ENCODE measurements around the gene EIF2S2. TPM values are rescaled to one million over a fixed set of nuclear protein-coding genes. Genes with fewer than 3 reads are reported as not detected.

Gene EIF2S2
- total RNA-seq, 1 experiment from 2014 or later: 121 TPM

DNA sequence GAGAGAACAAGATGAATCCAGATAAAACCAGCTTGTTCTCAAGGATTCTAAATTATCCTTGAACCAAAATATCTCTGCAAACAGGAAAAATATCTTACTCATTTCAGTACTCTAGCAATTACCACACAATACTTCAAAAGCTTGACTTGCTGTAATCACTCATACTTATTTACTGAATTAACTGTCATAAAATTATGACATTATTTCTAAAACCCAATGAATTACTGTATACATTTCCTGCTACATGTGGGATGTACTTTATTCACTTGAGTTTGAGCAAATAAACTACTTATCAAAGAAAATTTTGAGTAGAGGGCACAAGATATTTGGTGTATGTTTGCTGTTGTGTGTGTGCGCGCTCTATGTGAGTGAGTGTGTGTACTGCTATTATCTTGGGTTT, 9.7 kb downstream of the EIF2S2 start:
- peaks cover 100% of the 10 kb centered on the region for H3K79me2 ChIP-seq (ENCODE audit: insufficient read depth, low read length)
- H3K4me1 ChIP-seq (ENCODE audit: control insufficient read depth in 1 of 2, insufficient read depth in 2 of 2, low read length in 2 of 2): no peaks in the 10 kb centered on the region
- intact Hi-C loops (cut with micrococcal nuclease): no loop called here
- DNase-seq (ENCODE audit: low read depth, low spot score) (no peak), ATAC-seq (no peak)
- TSS peak; percentile 3 for BruUV-seq (replicated peaks)
- no peak overlapping the region for H3K9ac ChIP-seq (ENCODE audit: low read length)
- TF ChIP-seq SP1 (IDR thresholded peaks at IDR 0.05; ENCODE audit: low read depth) (no peak), RAD21 (IDR thresholded peaks at IDR 0.05; ENCODE audit: low read depth) (no peak), POLR2AphosphoS5 (IDR thresholded peaks at IDR 0.05; ENCODE audit: low read depth, low read length) (no peak)
- TF ChIP-seq, protein P1, sequence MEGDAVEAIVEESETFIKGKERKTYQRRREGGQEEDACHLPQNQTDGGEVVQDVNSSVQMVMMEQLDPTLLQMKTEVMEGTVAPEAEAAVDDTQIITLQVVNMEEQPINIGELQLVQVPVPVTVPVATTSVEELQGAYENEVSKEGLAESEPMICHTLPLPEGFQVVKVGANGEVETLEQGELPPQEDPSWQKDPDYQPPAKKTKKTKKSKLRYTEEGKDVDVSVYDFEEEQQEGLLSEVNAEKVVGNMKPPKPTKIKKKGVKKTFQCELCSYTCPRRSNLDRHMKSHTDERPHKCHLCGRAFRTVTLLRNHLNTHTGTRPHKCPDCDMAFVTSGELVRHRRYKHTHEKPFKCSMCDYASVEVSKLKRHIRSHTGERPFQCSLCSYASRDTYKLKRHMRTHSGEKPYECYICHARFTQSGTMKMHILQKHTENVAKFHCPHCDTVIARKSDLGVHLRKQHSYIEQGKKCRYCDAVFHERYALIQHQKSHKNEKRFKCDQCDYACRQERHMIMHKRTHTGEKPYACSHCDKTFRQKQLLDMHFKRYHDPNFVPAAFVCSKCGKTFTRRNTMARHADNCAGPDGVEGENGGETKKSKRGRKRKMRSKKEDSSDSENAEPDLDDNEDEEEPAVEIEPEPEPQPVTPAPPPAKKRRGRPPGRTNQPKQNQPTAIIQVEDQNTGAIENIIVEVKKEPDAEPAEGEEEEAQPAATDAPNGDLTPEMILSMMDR (IDR thresholded peaks at IDR 0.05 in 2 of 3, conservative IDR thresholded peaks at IDR 0.05 in 1 of 3; ENCODE audit: borderline replicate concordance in 1 of 3, insufficient read depth in 1 of 3, low read depth in 2 of 3, low read length in 2 of 3): no peak
- no peaks in the 10 kb centered on the region for H3K9me2 ChIP-seq (ENCODE audit: insufficient read depth)
- H3K4me3 ChIP-seq (replicated peaks in 1 of 2; ENCODE audit: low read depth in 1 of 2, low read length in 2 of 2): no peak overlapping the region
- H3K27me3 ChIP-seq (ENCODE audit: insufficient read depth, low read length): no peaks in the 10 kb centered on the region
- CTCF ChIA-PET: no interaction called here
- POLR2A ChIA-PET: interaction anchor here (1.2 kb wide), 1 partner anchor 10 kb away, joined by 4 read pairs; the partner anchor contains the start of gene EIF2S2
- H3K27ac ChIP-seq (ENCODE audit: low read depth, low read length): no peak overlapping the region
- H3K4me2 ChIP-seq (ENCODE audit: low read length): no peak overlapping the region
- peaks cover 54 to 58% of the 10 kb centered on the region in 2 experiments for H3K36me3 ChIP-seq (ENCODE audit: control insufficient read depth in 1 of 2, insufficient read depth in 2 of 2, low read length in 2 of 2)
- H2AFZ ChIP-seq (ENCODE audit: low read depth, low read length, poor library complexity, severe bottlenecking): no peak overlapping the region
- H3K9me3 ChIP-seq (ENCODE audit: control insufficient read depth in 1 of 2, insufficient read depth in 1 of 2, low read depth in 1 of 2, low read length in 2 of 2): no peaks in the 10 kb centered on the region
- peaks cover 31% of the 10 kb centered on the region; the same call in 1 of the 2 replicates for H4K20me1 ChIP-seq (ENCODE audit: insufficient read depth)
- RAD21 ChIA-PET (ENCODE audit: low non-redundant PET in 1 of 2, low total read pairs in 2 of 2, uncharacterized antibody in 2 of 2, unreplicated experiment in 2 of 2): no interaction called here

DNA sequence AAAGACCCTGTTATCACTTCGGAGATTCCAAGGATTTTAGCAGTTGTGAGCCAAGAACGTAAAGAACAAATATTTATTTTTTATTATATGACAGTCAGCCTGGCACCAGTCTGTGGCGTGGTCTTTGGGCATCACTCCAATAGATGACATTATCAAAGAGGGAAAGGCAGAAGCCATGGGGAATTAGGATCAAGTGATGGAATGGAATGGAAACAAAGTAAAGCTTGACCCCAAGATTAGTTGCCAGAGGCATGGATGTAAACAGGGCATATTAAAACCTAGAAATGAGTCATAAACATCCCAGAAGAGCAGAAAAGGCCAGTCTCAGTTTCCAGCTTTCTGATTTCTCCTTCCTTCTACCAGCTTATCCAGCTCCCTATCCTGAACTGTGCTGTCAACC, 11.5 kb downstream of the EIF2S2 start:
- CTCF ChIA-PET: no interaction called here
- Histone ChIP-seq H4K20me1 (ENCODE audit: insufficient read depth) (peaks cover 29% of the 10 kb centered on the region; the same call in 1 of the 2 replicates), H3K9me2 (ENCODE audit: insufficient read depth) (no peaks in the 10 kb centered on the region), H3K4me3 (replicated peaks in 1 of 2; ENCODE audit: low read depth in 1 of 2, low read length in 2 of 2) (no peak overlapping the region), H3K79me2 (ENCODE audit: insufficient read depth, low read length) (peaks cover 100% of the 10 kb centered on the region), H2AFZ (ENCODE audit: low read depth, low read length, poor library complexity, severe bottlenecking) (no peak overlapping the region), H3K9ac (ENCODE audit: low read length) (no peak overlapping the region), H3K36me3 (ENCODE audit: control insufficient read depth in 1 of 2, insufficient read depth in 2 of 2, low read length in 2 of 2) (peaks cover 69 to 71% of the 10 kb centered on the region in 2 experiments), H3K27ac (ENCODE audit: low read depth, low read length) (no peak overlapping the region), H3K4me1 (ENCODE audit: control insufficient read depth in 1 of 2, insufficient read depth in 2 of 2, low read length in 2 of 2) (no peaks in the 10 kb centered on the region), H3K9me3 (ENCODE audit: control insufficient read depth in 1 of 2, insufficient read depth in 1 of 2, low read depth in 1 of 2, low read length in 2 of 2) (no peaks in the 10 kb centered on the region), H3K27me3 (ENCODE audit: insufficient read depth, low read length) (no peaks in the 10 kb centered on the region), H3K4me2 (ENCODE audit: low read length) (no peak overlapping the region)
- POLR2A ChIA-PET: interaction anchor here (1.6 kb wide), 1 partner anchor 12 kb away, joined by 6 read pairs; the partner anchor contains the start of gene EIF2S2
- TF ChIP-seq ELF1 (IDR thresholded peaks at IDR 0.05; ENCODE audit: borderline replicate concordance, low read depth): no peak
- no peak for TF ChIP-seq CBX3 (IDR thresholded peaks at IDR 0.05; ENCODE audit: low read depth)
- no peak for TF ChIP-seq CEBPB (IDR thresholded peaks at IDR 0.05; ENCODE audit: low read depth)
- no peak for TF ChIP-seq ZNF274 (IDR thresholded peaks at IDR 0.05; ENCODE audit: low read depth, low read length)
- no peak for TF ChIP-seq EGR1 (IDR thresholded peaks at IDR 0.05; ENCODE audit: low read depth)
- TF ChIP-seq, protein P2, sequence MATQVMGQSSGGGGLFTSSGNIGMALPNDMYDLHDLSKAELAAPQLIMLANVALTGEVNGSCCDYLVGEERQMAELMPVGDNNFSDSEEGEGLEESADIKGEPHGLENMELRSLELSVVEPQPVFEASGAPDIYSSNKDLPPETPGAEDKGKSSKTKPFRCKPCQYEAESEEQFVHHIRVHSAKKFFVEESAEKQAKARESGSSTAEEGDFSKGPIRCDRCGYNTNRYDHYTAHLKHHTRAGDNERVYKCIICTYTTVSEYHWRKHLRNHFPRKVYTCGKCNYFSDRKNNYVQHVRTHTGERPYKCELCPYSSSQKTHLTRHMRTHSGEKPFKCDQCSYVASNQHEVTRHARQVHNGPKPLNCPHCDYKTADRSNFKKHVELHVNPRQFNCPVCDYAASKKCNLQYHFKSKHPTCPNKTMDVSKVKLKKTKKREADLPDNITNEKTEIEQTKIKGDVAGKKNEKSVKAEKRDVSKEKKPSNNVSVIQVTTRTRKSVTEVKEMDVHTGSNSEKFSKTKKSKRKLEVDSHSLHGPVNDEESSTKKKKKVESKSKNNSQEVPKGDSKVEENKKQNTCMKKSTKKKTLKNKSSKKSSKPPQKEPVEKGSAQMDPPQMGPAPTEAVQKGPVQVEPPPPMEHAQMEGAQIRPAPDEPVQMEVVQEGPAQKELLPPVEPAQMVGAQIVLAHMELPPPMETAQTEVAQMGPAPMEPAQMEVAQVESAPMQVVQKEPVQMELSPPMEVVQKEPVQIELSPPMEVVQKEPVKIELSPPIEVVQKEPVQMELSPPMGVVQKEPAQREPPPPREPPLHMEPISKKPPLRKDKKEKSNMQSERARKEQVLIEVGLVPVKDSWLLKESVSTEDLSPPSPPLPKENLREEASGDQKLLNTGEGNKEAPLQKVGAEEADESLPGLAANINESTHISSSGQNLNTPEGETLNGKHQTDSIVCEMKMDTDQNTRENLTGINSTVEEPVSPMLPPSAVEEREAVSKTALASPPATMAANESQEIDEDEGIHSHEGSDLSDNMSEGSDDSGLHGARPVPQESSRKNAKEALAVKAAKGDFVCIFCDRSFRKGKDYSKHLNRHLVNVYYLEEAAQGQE (IDR thresholded peaks at IDR 0.05; ENCODE audit: low read depth): no peak
- no peak for TF ChIP-seq ZFX (IDR thresholded peaks at IDR 0.05)
- no peak for TF ChIP-seq SIN3A (IDR thresholded peaks at IDR 0.05; ENCODE audit: low read depth)
- no peak for TF ChIP-seq YY1 (IDR thresholded peaks at IDR 0.05; ENCODE audit: extremely low read depth, insufficient replicate concordance, low read depth, low read length)
- DNase-seq (ENCODE audit: low read depth, low spot score) (no peak), ATAC-seq (no peak)
- RAD21 ChIA-PET (ENCODE audit: low non-redundant PET in 1 of 2, low total read pairs in 2 of 2, uncharacterized antibody in 2 of 2, unreplicated experiment in 2 of 2): no interaction called here
- intact Hi-C loops (cut with micrococcal nuclease): no loop called here
- BruUV-seq (replicated peaks): no TSS peak

All from HCT116 (cell line).